ENCODE data around the gene ATPAF1. TPM values are rescaled to one million over a fixed set of nuclear protein-coding genes. Genes with fewer than 3 reads are reported as not detected.

Gene ATPAF1
- polyA plus RNA-seq, 12 donors, result 25.3 to 82.5 (median 59.9) TPM; not detected in 1

- no peak for DNase-seq
Measured at GRCh38 chr1:46617108-46617800, 50.9 kb downstream of the ATPAF1 start.

GRCh38 chr1:46616277-46617107, 51.7 kb downstream of the ATPAF1 start, which contains the start of gene MOB3C:
MOB3C (minus strand) TSS chr1:46616811; CDS start chr1:46613321, 3,490 bp downstream.
- DNase-seq, result peak; percentile 87

GRCh38 chr1:46615735-46616134, 52.4 kb downstream of the ATPAF1 start:
- no peak for DNase-seq

DNA sequence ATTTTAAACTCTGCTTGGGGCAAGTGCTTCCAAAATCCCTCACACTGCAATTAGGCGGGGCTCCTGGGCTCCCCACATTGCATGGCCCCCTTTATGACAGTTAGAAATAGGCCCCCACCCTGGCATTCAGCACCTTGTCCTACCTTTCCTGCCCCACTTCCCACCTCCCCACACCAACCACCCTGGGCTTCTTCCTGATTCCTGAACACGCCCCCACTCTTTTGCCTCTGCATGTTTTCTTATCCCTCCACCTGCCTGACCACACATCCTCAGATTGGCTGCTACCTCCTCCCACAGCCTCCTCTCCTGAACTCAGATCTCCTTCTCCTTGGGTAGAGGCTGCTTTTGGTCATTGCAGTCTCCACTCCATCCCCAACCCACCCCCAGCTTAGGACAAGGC, 53.1 kb downstream of the ATPAF1 start:
- DNase-seq, result no peak

- DNase-seq, result no peak
Measured at GRCh38 chr1:46614604-46614984, 53.6 kb downstream of the ATPAF1 start.

DNA sequence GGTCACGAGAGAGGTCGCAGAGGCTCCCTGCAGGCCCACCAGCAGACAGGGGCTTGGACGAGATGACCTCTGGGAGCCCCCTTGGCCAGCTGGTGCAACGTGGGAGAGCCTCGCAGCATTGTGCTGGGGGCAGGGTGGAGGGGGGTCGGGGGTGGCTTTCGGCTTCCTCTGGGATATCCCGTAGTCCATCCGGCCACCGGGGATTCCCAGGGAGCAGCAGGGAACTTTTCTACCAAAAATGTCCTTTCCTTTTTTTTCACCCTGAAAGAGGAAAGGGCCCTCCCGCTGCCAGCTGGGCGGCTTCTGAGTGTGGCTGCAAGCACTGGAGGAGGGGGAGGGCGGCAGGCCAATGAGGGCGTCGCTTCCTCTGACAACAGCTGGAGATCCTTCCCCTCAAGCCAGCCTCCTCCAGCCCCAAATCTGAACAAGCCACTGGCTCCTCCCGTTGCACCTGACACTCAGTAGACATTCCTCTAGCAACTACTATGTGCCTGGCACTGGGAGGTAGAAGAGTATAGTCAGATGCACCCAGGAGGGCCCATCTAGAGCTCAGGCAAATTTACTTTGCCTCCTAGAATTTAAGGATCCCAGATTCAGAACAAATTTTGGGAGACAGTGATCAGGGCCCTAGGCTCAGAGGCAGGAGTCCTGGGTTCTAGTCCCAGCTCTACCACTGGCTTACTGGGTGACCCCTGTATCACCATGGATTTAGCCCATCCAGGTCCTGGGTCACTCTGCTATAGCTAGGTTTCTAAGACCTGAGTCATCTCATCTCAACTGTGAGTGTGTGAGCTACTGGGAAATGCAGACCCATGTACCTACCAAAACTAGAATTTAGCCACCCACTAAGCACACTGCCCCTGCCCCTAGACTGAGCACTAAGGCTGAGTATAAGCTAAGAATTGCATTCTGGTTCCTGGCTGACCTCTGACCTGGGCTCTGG, 54.2 kb downstream of the ATPAF1 start:
- peak; percentile 89 for DNase-seq

- DNase-seq, result no peak
Measured at GRCh38 chr1:46612937-46613660, 55.1 kb downstream of the ATPAF1 start.

DNA sequence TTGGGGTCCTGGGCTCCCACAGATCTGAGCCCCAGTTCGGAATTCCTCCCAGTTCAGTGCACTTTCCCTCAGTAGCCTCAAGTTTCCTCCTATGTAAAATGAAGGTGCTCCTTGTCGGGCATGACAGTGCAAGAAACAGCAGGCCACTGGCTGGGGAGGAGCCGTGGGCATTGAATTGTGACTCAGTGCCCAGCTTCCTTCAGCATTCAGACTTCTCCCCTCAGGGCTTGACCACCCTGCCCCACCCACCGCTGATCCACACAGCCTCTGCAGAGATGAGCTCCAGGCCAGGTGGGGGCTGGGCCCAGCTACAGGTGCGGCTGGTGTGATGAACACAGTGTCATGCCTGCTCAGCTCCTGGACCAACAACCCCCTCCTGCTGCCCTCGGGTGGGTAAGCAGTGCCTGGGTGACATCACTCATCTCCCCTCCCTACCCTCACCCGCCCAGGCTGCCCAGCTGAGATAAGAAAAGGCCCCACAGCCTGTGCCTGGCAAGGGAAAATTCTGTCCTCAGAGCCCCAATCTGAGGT, 56.4 kb downstream of the ATPAF1 start:
- no peak for DNase-seq

DNA sequence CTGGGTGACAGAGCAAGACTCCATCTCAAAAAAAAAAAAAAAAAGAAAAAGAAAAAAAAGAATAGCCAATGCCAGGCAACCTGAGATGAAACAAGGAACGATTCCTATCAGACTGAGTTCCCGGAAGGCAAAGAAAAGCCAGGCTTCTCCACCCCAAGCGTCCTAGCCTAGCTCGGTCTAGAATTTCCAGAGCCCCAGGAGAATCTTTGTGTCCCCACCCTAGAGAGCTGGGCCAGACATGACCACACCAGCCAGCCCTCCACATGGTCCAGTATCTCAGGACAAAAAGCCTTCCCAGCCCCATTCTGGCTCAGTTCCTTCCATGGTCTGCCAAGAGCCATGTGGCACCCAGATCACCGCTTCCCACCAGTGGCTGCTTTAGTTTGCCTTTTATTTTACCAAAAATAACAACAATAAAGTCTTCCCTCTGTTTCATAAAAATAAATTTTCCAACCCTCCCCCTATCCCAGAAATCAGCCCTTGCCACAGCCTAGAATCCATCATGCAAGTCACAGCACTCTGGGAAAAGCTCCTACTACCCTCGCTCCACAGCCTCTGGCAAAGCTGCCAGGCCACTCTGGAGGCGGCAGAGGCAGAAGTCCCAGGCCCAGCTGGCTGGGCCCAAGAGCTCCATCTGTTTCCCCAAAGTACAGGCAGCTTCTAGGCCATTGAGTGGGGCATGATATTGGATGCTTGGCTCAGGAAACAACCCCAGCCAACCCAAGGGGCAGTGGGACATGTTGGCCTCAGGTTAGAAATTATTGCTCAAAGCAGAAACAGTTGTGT, 60.6 kb downstream of the ATPAF1 start:
- DNase-seq, result no peak

DNA sequence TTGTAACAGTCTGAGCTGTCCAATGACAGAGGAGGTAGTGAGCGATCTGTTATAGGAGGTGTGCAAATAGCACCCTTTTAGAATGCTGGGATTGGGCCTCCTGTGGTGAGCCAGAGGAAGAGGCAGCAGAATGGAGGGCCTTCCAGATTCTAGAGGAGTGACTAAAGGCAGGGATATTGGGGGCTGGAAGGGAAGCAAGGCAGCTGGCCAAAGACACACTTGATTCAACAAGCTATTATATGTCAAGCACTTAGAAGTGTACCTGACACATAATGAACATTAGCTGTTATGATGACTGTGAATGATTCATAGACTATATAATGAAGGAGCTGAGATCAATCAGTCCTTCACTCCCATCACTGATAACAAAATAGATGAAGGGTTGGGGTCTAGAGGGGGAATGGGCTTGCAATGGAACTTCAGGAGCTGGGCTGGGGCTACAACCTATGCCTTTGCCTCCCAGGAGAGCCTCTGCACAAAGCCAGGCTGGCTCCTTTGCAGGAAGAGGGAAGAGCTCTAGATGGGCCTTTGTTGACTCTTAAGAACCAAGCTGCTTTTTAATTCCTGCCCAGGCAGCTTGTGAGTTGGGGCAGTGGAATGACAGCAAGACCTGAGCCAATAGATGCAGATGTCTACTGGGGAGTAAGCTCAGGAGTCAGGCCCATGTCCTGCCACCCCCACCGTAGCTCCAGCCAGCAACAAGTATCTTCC, 61.8 kb downstream of the ATPAF1 start:
- no peak for DNase-seq

GRCh38 chr1:46605232-46605631, 62.9 kb downstream of the ATPAF1 start:
- DNase-seq, result no peak

- peak; percentile 98 for DNase-seq
Measured at GRCh38 chr1:46603858-46604549, 64.2 kb downstream of the ATPAF1 start, which contains the start of gene MKNK1. MKNK1 (minus strand) TSS chr1:46604268; CDS start chr1:46583327, 20,941 bp downstream.

GRCh38 chr1:46603481-46603857, 64.7 kb downstream of the ATPAF1 start:
- no peak for DNase-seq

GRCh38 chr1:46601257-46602007, 66.7 kb downstream of the ATPAF1 start:
- DNase-seq, result no peak

DNA sequence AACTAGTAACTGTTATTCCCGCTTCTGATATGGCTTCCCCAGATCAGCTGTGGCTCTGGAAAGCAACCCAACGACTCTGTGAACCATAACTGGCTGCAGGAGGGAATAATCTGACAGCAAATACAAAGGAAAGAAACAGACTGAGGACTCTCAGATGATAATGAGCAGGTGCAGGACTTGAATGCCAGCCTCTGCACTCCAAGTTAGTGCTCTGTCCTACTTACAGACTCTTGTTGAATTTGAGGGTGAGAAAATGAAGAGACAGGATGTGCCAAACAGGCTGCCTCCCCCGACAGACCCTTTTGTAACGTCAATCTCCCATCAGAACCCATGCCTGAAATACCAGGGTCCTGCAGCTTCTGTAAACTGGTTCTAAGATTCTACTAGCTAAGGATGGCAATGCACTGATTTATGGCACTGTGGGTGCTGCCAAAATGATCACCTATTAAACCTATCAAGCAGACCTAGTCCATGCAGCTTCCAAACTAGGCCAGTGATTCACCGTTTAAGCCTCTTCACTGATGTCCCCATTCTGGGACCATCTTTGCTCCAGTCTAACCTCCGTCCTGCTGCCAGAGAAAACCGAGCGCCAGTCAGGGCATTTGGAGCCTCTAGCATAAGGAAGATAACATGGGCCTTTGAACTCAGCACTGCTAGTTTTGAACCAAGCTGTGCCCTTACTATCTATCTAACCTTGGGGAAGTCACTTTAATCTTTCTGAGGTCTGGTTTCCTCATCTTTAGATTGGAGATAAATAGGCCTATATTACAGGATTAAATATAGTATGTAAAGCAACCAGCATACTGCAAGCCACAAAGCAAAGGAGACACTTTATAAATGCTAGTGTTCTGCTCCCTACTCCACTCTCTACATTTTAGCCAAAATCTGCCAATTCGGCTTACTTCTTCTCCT, 68.8 kb downstream of the ATPAF1 start:
- no peak for DNase-seq

- no peak for DNase-seq
Measured at GRCh38 chr1:46596846-46597245, 71.3 kb downstream of the ATPAF1 start.

DNA sequence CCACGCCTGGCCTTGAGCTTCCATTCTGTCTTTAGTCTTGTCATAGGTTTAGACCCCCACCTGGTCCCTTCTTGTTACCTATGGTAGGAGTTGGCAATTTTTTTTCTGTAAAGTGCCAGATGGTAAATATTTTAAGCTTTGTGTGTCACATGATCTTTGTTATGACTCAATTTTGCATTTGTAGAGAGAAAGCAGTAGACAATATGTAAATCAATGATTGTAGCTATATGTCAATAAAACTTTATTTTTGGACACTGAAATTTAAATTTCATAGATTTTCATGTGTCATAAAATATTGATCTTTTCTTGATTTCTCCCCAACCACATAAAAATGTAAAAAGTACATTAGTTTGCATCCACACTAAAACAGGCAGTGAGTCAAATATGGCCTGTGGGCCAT, 72.1 kb downstream of the ATPAF1 start:
- DNase-seq, result no peak

Measured in muscle of arm (tissue), 12 donors.